Hematopoietic multipotent progenitor cell treated with erythropoietin and hydrocortisone succinate and interleukin-3 and kit ligand, for 4 days (in vitro differentiated cells): ENCODE data around the gene SH3GL2.
"Not testable (repeated sequence)": the region's sequence is repeated elsewhere in the genome, so short reads cannot be mapped to it uniquely, and the experiment has no call there.

Experiments
- DNase-seq: peaks from one replicate; pipeline ENCODE4 v3.0.0-alpha.2; 2015

Gene SH3GL2

DNA sequence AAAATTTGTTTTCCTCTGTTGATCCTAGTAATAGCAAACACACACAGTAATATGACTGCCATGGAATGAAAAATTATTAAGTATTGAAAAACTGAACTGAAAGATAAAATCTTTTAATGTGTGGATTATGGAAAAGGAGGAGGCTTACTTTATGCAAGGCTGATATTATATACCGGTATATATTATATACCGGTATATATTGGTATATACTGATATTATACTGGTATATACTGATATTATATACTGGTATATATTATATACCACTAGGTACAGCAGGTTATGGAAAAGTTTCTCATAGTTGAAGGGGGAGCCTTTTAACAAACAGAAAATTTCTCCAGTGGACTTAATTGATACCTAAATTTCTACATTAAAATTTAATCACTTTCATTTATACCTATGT lies 181.4 kb downstream of the SH3GL2 start:
- DNase-seq, result no peak

DNA sequence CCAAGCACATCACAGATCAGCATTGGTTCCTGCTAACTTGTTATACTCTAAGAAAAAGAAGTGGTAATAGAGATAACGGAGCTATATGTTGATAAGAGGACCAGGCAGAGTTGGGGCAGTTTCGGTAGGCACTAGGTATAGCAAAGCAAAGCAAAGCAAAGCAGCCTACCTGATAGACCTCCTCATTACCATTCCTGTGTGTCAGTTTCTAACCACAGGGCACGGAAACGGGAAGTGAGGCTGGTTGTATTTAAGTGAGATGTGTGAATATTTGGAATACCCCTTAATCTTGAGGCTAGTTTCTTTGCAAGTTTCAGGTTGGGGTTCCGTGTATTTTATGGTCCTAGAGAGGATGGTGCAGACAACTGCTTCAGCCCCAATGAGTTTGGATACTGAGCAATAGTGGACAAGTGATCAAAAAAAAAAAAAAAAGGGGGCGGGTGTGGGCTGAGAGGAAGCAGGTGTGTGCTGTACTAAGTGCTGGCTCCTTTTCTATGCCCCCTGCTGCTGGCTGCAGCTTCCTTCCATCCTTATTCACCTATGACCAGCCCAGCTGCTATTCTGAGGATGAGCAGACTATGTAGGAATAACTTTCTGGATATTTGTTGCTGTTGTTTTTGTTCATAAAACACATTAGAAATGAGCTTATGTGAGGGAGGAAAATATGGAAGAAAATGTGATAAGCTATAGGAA lies 183.3 kb downstream of the SH3GL2 start:
- no peak for DNase-seq

DNA sequence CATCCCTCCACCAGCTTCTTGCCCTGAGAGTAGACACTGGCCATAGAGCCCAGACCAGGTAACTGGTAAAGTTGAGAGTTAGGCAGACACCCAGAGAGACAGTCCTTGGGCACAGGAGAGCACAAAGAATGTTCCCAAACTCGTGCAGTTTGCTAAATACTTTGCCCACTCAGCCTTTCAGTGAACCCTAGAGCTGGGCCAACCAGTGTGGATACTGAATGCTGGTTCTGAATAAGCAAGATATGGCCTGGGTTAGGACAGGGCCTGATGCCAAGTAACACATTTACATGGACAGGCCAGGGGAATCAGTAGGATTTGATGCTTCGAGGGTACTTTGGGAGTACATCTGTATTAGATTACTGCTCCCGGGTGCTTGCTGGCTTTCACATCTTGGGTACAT lies 185.4 kb downstream of the SH3GL2 start:
- no peak for DNase-seq

DNA sequence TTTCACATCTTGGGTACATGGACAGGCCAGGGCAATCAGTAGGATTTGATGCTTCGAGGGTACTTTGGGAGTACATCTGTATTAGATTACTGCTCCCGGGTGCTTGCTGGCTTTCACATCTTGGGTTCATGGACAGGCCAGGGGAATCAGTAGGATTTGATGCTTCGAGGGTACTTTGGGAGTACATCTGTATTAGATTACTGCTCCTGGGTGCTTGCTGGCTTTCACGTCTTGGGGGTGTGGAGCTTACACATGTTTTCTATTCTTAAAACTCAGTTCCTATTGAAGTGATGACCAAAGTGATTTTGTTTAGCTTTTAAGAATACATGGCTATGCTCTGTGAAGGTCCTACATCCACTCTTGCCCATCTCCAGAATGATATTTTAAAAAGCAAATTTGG lies 186.3 kb downstream of the SH3GL2 start:
- not testable (repeated sequence) for DNase-seq

DNA sequence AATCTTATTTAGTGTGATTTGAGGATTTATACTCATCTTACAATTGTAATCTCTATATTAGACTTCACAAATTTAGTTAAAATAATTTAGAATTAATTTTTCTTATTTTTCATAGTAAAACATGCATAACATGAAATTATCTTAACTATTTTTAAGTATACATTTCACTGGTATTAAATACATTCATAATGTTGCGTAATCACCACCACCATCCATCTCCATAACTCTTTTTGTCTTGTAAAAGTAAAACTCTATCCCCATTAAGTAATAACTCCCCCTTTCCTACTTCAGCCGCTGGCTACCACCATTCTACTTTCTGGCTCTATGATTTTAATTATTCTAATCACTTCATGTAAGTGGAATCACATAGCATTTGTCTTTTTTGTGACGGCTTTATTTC lies 193.4 kb downstream of the SH3GL2 start:
- DNase-seq, result no peak

DNA sequence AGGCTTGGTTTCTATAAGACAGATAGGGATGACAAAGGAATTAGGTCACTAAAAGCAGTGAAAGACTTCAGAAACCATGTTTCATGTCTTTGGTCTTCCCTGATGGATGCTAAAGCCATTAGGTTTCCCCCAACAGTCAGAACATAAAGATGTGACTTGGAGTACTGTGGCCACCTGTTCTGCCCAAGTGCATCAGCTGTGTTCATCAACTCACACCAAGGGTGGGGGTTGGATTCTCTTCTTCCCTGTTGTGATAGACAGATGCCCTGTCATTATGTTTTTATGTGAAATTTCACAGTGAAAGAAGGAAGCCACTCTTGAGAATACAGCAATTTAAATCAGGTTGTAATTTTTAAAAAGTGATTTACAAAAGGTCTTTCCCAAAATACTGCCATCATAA lies 196.8 kb downstream of the SH3GL2 start:
- no peak for DNase-seq

DNA sequence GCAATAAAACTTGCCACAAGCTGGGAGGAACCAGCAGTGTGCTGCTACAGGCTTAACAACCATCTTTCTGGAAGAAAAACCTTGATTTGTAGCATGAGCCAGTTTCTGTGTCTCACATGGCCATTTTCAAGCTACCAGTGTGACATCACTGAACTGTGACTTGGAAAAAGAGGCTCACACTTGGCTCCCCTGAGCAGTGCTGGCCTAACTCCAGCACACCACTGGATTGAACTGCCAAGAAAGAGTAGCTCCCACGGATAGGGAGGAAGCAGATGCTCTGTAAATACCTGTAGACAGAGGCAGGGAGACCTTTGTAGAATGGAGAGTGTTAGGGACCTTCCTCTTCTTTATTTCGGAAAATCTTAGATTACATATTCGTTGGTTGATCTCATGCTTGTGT lies 197.9 kb downstream of the SH3GL2 start:
- no peak for DNase-seq

DNA sequence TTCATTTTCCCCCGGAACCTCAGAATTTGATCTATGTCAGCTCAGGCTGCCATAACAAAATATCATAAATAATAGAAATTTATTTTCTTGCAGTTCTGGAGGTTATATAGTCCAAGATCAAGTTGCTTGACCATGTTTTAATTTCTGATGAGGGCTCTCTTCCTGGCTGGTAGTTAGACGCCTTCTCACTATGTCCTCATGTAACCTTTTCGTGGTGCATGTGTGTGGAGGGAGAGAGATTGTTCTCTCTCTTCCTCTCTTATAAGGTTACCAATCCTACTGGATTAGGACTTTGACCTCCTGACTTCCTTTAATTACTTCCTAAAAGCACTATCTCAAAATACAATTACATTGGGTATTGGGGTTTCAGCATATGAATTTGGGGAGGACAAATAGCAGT lies 198.6 kb downstream of the SH3GL2 start:
- DNase-seq, result no peak

DNA sequence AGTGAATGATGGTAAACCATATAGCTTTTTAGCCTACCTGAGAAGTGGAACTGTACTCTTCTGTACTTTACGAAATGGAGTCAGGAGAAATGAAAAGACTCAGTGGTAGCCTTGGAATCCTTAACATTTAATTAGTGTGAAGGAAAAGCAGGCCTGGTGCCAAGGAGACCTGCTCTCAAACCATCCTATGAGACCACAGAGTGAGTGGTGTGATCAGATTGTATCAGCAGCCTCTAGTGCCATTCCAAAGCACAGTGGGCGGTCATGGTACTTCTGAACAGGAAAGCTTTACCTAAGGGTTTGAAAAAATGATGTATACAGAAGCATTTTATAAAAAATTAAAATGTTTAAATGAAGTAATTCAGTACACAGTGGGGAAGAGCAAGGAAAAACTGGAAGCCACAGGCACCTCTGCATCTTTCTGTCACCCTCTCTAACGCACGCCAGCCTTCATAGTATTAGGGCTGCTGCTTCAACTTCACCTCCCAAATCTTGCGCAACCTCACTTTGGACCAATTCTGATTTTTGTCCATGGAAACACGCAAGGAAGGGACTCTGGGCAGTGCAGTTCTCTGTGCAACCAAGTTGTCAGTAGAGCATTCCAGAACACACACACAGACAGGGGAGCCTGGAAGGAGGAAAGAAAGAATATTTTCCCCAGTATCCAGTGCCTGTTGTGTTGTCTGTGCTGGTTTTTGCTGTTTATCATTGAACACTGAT lies 203.7 kb downstream of the SH3GL2 start:
- no peak for DNase-seq

DNA sequence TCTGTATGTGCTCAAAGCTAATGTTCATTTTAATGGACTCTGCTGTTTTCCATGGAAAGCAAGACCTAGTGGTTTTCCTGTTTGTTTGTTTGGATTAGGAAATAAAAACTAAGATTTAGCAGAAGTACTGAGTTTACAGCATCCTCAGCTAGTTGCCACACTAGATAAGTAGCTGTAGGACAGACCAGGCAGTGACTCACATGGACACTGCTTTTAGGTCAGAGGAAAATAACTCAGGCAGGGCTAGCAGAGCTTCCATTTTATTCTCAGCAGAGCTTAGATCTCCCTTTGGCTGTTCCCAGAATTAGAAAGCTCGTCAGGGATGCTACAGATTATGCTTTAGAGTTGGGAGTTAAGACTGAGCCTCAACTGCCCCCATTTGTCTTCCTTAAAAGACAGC lies 204.4 kb downstream of the SH3GL2 start:
- DNase-seq, result no peak

DNA sequence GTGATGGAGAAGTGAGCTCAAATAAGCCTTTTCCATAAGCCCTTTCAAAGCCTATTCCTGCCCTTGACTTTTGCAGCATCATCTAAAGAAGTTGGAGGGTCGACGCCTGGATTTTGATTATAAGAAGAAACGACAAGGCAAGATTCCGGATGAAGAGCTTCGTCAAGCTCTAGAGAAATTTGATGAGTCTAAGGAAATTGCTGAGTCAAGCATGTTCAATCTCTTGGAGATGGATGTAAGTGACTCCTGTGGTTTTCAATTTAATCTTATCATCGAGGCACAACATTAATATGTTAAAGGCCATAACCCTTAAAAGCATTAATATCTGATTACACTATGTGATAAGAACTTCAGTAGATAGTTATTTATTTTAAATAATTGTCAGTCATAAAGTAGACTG lies 210.4 kb downstream of the SH3GL2 start:
- DNase-seq, result no peak

DNA sequence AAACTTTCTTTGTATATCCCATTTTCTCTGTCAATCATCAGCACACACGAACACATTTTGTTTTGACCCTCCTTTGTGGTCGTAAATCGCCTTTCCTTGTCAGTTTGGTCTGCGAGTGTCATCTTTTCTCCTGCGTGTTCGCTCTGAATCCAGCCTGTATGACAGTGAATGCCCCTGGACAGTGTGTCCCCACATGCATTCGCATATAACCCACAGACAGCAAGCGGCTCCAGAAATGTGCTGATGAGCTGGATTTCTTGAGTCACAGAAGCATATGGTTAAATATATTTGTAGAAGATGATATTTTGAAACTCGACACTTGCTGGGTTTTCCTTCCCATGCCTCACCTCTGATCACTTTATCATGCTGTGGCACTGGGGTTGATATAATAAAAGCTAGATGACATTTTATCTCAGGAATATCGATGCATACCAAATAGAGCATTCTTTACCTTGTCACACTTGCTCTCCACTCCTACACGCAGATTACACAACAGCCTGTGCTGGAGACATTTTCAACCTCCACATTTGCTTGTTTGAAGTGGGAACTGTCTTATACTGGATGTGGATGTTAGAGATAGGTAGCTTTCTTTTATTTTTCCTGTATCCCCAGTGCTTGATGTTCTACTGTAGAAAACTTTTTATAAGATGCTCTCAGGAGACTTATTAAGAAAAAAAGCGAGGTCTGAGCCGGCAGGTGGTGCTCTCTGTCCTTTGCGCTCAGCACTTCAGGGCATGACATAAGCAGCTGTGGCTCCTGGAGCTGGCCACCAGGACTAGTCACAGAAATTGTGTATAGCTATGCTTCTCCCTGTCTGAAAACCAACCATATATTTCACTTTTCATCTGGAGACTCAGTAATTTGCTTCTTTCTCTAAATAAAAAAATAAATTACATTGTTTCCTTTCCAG lies 215.1 kb downstream of the SH3GL2 start:
- DNase-seq, result peak; percentile 4

DNA sequence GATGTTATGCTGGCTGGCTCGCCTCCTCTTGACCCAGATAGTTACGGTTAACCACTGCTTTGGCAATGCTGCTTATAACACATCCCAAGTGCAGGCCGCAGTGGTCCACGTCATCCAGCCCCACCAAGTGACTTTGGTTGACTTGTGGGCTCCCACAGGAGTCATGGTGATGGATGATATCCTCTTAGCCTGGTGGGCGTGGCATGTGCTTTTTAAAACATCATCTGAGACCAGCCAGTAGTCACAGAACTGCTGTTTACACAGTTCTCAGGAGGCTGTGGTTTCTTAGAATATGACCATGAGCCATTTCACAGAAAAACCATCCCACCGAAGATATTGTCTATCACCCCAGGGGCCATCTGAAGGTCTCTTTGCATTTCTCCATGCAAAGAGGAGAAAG lies 216.9 kb downstream of the SH3GL2 start:
- peak; percentile 15 for DNase-seq

DNA sequence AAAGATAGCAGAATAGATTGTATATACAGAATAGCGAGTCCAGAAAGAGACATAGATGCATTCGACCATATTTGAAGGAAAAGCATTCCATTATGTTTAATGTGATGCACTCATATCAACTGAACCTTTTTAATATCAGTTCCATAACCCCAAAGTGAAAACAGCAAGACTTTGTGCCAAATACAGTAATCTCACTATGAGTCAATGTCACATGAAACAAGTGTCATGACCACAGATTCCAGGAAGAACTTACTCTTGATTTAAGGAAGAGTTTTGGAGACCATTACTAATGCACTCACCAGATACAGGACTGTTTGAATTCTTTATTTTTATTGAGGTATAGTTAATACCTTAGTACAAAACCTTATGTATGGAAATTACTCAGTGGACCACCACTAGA lies 220.5 kb downstream of the SH3GL2 start:
- no peak for DNase-seq

DNA sequence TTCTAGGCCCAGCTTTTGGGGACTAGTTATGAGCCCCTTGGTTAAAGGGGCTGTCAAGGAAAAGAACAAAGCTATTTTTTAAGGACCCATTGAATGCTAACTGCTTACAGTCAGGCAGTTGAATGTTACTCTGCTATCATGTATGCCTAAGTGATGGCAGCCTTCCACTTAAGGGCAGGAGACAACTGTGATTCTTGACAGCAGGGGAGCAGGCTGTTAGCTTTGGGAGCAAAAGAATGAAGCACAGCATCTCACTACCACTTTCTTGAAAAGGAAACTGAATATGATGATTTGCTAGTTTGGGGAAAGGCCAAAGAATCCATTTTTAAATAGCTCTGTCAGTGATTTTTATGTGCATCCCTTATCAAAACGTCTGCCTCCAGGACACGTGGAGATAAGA lies 221.6 kb downstream of the SH3GL2 start:
- DNase-seq, result no peak

DNA sequence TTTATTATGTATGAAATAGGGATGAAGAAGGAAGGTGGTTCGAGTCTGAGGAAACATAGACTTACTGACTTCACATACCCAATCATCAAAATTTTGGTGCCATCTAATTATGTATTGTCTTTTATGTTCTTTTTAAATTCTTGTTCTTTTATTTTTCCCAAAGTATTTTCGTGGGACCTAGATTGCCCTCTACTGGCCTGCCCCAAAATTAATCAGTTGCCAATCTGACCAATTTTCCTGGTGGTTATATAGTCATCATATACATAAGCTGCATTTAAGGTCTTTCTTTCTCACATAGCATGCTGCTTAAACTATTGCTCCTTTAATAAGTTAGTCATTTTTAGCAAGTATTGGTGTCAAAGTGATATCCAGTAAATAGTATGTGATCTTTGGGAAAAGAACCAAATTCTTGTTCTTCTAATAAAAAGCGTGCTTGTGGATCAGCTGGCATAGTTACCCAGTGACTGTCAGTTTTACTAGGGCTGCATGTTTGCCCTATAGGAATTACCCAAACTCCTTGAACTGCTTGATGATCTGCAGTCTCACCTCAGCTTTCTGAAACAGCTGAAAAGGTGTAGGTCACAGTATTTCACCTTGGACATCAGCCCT lies 223.5 kb downstream of the SH3GL2 start:
- DNase-seq, result peak; percentile 35

DNA sequence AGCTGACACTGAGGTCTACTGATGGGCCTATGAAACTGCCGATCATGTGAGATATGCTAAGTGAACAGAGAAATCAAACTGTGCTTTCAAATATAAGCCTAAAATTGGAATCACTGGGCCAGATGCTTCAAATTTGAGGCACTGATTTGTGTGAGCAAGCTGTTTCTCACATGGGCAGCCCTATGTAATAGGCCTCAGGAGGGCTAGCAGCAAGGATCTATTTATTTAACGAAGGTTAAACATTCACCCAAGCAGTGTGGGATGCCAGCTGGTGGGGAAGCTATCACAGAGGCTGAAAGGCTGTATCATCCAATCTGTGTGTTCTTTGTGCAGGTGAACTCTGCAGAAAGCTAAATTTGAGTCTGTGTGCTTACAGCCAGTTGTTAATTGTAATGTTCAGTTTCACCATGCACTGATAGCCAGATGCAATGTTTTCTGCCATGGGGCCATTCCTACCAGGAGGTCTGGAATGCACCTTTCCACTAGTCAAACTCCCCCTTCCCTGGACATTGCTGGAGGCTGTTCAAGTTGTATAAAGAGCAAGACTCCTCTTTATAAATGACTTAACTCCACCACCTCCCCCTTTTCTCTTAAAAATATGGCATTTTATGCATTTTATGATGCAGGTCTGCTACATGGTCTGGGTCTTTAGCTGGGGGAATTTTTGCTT lies 228.9 kb downstream of the SH3GL2 start:
- no peak for DNase-seq

DNA sequence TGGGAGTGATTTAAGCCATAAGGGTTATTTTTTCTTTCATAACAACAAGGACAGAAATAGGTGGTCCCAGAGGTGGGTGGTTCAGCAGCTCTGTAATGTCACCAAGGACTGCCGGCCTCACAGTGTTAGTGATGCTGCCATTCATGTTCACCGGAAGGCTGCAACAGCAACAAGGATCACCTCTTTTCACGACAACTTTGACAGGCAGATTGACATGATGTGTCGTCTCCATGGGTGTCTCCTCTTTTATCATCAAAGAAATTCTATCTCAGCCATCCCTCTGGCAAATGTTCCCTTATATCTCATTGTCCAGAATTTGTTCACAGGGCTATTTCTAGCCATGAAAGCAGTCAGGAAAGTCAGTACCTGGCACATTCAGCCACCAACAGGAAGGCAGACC lies 231.5 kb downstream of the SH3GL2 start:
- no peak for DNase-seq

DNA sequence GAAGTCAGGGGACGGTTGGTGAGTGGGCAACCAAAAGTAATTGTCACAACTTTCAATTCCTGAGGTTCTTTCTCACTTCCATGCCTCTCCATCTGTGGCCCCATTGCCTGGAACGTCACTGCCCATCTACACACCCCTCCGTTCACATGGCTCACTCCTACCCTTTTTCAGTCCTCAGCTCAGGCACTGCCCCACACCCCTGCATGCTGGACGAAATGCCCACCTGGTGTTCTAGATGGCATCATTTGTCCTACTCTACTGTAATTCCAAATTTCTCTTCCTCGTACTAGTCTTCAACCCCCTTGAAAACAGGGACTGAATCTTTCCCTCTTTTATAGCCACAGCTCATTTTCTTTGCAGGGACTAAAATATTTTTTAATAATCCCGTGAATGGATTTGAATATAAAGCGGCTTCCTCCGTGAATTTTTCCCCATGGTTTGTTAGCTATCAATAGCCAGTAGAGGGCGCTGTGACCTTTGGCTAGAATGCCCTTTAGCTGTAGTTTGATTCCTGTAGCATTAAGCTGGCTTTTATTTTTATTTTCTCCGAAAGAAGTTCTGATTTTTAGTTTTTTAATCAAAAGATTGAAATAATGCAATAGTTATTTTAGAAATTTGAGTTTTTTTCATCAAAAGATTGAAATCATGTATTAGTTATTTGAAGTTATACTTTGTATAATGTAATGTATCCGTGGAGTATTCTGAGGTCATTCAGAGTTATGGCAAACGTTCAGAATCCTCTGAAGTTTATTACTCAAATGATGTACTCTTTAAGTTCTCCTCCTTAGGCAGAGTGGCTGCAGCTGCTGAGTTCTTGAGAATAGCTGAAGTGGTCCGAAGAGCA lies 232.1 kb downstream of the SH3GL2 start:
- peak; percentile 76 for DNase-seq

DNA sequence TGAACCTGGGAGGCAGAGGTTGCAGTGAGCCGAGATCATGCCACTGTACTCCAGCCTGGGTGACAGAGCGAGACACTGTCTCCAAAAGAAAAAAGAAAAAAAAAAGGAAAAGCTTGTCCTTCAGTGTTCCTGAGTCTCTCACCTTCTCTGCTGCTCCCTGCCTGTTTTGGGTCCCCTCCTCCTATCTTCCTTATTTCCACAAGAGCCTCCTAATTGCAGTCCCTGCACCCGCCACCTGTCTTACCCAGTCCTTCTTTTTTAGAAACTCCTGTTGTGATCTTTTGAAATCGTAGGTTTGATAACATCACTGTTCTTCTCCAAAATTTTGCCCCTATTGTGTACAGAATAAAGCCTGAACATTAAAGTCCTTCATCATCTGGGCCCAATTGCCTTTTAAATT lies 234.9 kb downstream of the SH3GL2 start:
- DNase-seq, result no peak

DNA sequence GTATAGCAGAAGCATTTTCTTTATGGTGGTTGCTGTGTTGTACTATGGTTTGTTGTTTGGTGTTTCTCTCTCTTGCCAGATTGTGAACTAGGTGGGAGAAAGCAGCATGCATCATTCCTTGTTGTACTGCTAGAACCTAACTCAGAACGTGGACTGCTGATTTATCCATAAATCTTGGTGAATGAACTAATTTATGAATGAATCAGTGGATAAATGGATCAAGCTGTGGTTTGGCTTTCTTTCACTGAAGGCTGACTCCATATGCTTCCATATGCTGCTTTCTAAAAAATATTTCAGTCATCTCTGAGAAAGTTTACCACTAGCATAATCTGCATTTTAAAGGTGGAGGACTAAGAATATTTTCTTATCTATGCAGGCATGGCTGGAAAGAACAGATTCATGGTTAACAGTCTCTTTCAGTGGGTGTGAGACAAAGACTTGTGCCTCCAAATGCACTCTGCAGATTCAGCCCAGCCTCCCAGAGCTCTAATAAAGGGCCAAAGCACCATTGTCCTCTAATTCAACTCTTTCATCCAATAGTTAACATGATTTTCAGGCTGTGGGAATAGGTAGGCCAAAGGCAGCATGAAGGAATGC lies 237.7 kb downstream of the SH3GL2 start:
- DNase-seq, result no peak
